NCI-H1436 treated with DMSO at 0.1 percent for 48 hours (cell line): ENCODE data around the gene RPS19BP1.

Experiments used
- DNase-seq: peaks from one replicate; lab custom pipeline; 2025; lab: John Stamatoyannopoulos, UW

RPS19BP1 gene

GRCh38 chr22:39559456-39560105, 27.0 kb upstream of the RPS19BP1 start:
- no peak for DNase-seq

GRCh38 chr22:39558950-39559349, 26.4 kb upstream of the RPS19BP1 start:
- DNase-seq: no peak

- no peak for DNase-seq
These were observed 25.7 kb upstream of the RPS19BP1 start for GRCh38 chr22:39558254-39558727.

- DNase-seq: no peak
These were observed 24.7 kb upstream of the RPS19BP1 start for GRCh38 chr22:39556970-39557841.

GRCh38 chr22:39554151-39554550, 21.6 kb upstream of the RPS19BP1 start:
- DNase-seq: no peak

GRCh38 chr22:39553429-39553828, 20.9 kb upstream of the RPS19BP1 start:
- no peak for DNase-seq

- no peak for DNase-seq
These were observed 15.0 kb upstream of the RPS19BP1 start for GRCh38 chr22:39547587-39547947.

GRCh38 chr22:39546889-39547586, 14.5 kb upstream of the RPS19BP1 start:
- no peak for DNase-seq

GRCh38 chr22:39545386-39546365, 13.1 kb upstream of the RPS19BP1 start:
- DNase-seq: no peak

- no peak for DNase-seq
These were observed 10.5 kb upstream of the RPS19BP1 start for GRCh38 chr22:39543095-39543494.

- no peak for DNase-seq
These were observed 5.4 kb upstream of the RPS19BP1 start for GRCh38 chr22:39537975-39538374.

GRCh38 chr22:39536711-39537110, 4.2 kb upstream of the RPS19BP1 start:
- no peak for DNase-seq

GRCh38 chr22:39535831-39536449, 3.4 kb upstream of the RPS19BP1 start:
- no peak for DNase-seq

GRCh38 chr22:39535357-39535725, 2.8 kb upstream of the RPS19BP1 start:
- no peak for DNase-seq

GRCh38 chr22:39534591-39535356, 2.2 kb upstream of the RPS19BP1 start:
- DNase-seq: no peak

- no peak for DNase-seq
These were observed 1.6 kb upstream of the RPS19BP1 start for GRCh38 chr22:39534092-39534506.

GRCh38 chr22:39530692-39531331, 1.7 kb downstream of the RPS19BP1 start:
- DNase-seq: no peak

GRCh38 chr22:39530116-39530515, 2.4 kb downstream of the RPS19BP1 start:
- DNase-seq: no peak

- DNase-seq: no peak
These were observed 3.1 kb downstream of the RPS19BP1 start for GRCh38 chr22:39529487-39529851.
